Stimulated activated CD4-positive, alpha-beta T cell treated with anti-CD3 and anti-CD28 coated beads, Interleukin-4, amount 100 ng/mL, for 48 hours (primary cell): ENCODE data around the gene PRSS23.

Experiments used
- DNase-seq, 2 donors: peaks; one replicate each; pipeline ENCODE4 v3.0.0-alpha.2; 2020; ENCODE audit warnings: low read depth in 2 of 2

Gene PRSS23

DNA sequence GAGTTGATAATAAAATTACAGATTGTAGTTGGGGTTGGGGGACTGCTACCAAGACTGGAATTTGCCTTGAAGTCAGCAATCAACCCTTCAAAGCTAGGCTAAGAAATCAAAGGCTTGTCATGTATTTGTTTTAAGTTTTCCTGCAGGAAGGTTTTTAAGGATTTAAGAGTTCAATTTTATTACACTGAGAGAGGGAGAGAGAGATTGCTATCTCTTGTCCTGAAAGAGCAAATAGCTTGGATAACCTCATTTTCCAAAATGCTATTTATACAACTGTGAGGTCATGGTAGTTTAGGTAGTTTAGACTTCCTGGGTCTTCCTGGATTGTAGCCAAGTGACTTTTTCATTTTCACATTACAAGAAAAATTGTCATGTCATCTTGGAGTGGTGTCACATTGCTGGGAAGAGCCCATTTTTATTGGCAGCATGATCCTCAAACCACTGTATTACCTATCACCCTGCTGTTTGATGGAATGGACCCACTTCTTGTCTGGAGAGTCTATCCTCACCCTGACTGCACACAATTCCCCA, 10.1 kb upstream of the PRSS23 start:
- DNase-seq: no peak

DNA sequence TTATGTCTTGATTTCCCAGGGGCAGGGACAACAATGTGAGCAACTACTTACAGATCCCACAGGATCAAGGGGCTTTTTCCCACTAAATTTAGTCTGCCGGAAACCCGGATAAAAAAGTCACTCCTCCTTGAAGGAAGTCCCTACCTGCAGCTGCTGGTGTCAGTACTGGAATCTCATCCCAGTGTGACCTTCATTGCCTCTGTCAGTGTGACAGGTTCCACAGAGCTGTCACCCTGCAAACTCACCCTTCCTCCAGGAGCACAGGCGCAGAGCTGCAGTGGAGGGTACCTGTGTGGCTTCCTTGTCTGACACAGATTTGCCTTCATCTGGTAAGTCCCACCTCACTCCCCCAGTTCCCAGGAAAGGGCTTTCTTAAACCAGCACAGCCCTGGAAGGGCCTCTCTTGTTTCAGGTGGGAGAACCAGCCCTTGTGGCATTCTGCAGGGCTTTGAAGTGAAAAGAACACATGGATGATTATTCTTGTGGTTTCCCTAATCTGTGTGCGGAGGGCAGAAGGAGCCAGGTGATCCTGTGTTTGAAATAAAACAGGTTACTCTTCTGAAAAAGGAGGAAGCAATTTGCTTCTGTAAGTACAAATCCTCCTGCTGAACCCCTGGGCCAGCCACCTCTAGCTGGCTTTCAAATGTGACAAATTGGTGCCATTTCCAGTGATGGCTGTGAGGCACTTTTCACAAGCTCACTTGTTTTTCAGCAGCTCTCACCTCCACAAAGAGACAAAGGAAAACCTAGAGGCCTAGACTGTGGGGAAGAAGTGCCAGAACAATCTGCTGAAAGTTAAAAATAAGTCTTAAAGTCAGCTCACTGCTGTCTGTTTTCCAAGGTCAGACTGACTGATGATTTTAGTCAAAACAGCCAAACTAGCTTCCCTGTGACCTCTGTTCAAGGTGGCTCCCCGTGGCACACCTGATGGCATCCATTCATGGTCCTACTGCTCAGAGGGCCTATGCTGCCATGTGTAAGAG, 9.2 kb upstream of the PRSS23 start:
- no peak for DNase-seq

DNA sequence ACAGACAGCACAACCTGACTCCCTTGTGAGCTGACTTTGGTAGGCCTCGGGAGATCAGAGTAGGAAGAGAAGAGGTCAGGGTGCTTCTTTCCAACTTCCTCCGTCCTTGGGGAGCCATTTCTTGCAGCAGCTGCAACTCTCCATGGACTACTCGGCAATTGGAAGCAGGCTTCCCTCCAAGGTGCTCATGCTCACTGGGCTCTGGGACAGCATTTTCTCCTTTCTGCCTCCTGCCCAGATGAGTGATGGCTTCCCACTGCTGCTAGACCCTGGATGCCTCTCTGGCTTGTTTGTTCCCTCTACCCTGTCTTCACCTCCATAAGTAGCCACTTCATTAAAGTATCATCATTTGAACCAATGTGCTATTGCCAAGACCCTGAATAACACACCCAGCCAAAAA, 8.2 kb upstream of the PRSS23 start:
- DNase-seq: no peak

DNA sequence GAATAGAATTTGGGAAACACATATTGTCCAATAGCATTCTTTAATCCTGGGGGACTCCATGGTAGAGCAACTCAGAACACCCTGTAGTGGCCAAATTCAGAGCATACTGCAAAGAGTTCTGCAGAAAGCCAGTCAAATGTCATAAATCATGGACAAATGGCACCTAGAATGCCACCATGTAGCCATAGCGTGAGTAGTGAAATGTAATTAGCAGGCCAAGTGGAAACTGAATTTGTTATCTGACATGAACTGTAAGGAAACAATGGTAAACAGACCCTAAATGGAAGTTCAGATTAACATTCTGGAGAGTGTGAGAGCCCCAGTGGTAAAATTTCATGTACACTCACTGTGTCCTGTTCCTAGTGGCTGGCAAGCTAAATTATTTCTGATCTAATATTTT, 7.0 kb upstream of the PRSS23 start:
- DNase-seq: no peak

DNA sequence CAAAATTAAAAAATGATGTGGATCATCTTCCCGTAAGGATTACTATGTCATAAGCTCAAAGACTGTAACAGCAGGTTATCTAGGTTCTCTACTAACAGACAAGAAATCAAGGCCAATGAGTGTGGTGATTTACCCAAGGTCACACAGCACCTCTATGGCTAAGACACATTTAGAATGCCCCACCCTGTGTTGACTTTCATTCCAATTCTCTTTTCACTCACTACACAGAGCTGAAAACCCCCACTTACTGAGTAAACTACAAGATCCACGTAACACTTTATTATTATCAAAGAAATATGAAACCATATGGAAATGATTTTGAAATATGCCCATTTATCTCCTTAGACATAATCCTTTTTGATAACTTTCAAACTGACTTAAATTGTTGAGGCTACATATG, 4.8 kb upstream of the PRSS23 start:
- DNase-seq: no peak

DNA sequence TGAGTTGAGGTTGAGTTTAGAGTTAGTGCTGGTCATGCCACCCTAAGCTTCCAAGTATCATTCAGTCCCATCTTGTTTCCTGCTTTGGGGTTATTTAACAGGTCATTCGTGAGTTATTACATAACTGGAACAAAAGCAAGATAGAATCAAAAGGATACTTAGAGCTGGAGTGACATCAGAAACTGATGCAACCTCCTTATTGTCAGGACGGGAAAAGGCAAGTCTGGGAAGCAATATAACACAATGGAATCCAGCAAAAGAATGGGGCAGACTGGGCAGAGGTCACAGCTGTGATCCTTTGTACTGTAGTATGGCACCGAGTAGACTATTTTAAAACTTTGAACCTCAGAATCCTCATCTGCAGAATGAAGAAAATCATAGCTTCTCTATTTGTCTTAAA, 4.4 kb upstream of the PRSS23 start:
- DNase-seq: no peak

DNA sequence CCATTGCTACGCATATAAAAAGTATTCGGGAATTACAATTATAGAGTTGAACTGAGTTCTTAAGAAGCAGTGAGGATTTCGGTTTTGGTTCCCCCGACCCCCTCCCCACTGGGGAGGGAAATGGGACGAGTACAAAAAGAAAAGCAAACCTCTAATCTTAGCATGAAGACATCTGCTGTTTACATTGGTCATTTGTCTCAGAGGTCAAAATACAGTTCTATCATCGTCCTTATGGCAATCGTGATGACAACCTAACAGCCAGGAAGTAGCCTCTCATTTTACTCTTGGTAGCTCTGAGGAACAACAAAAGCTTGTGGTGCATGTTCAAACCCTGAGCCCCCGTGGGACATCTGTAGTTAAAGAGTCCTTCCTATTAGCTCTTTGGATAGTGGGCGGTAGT, 3.2 kb upstream of the PRSS23 start:
- no peak for DNase-seq

DNA sequence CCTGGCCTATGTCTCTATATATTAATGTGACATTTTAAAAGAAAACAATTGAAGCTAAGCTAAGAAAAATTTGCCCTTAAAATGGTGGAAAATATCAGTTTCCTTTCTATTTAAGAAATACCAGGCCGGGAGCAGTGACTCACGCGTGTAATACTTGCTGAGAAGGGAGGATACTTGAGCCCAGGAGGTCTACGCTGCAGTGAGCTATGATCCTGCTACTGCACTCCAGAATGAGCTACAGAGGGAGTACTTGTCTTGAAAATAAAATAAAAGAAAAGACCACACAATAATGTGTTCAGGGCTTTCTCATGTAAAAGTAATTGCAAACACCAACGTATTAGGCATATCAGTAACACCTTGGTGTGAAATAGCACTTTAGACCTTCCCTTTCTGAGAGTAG, 1.4 kb upstream of the PRSS23 start:
- no peak for DNase-seq

DNA sequence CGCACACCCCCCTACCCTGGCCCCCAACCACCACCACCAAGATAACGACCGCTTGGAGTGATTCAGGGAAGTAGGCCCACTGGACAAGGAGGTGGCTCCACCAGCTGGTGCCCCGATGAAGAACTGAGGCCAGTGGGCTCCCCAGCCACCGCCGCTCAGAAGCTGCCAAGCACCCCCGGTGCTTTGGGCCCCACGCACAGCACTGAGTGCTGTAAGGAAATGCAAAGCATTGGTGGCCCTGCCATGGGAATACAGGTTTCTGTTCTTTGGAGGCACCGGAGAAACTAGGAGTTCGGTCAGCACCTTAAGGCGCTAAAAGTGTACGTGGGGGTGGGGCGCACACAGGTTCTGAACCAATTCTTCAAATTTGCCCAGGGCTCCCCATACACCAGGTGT, 664 bp upstream of the PRSS23 start:
- no peak for DNase-seq

DNA sequence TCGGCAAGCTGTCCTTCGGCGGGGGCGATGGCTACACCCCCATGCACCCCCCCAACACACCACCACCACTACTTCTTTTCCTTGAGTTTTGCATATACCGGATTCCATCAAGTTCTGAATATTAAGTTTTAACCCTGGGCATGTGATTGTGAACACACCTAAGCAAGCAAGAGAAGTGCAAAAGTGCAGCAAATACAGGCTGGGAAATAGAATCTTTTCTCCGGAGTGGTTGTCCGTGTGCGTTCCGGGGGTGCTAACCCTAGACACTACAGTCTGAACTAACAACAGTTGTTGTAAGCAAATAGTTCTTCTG, 574 bp downstream of the PRSS23 start:
- no peak for DNase-seq

DNA sequence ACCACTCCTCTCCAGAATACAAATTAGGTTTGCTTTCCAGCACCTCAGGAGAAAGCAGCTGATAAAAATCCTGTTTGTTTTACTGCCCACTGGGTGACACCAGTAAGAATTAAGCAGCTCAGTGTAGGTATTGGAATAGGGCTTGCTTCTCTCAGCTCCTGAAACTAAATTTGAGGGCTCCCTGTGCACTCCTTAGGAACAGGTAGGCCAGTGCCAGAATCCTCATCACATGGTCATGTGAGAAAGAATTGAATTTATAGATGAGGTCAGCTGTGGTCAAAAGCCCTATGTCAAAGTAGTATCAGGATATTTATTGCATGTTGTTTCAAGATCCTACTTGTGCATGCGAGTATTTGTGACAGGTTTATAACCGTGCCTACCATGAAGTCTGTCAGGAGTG, 1.0 kb downstream of the PRSS23 start:
- DNase-seq: no peak

DNA sequence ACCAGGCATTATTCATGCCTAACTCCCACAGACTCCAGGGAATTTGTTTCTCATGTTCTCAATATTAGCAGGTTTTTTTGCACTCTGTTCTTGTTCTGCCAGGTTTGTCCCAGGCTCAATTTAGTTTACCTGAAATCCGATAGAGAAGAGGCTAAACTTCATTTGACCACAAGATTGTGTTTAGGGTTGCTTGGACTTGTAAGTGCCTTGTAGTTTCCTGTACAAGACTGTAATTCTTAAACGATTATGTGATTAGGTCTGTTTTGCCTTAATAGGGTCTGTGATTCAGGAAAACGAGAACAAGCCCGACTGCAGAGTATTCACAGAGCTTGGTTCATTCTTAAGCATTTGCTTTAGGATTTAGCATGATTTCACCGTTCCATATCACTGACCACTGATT, 1.8 kb downstream of the PRSS23 start:
- DNase-seq: no peak

DNA sequence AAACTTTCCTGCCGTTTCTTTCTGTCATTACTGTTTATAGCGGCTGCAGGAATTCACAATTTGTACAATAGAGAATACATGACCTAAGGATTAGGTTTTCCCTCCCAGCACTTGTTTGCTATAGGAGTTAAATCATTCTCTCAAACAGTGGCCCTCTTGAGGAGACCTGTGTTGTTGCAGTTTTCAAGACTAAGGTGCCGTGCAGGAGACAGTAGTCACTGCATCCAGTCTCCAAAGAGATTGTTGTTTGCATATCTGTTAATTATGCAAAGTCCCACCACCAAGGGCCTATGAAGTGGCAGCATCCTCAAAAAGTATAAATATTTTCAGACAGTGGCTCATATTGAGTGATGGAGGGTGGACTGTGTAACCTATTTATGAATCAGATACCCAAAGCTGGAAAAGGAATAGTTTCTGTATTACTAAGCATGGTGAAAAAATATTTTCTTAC, 2.3 kb downstream of the PRSS23 start:
- DNase-seq: no peak

DNA sequence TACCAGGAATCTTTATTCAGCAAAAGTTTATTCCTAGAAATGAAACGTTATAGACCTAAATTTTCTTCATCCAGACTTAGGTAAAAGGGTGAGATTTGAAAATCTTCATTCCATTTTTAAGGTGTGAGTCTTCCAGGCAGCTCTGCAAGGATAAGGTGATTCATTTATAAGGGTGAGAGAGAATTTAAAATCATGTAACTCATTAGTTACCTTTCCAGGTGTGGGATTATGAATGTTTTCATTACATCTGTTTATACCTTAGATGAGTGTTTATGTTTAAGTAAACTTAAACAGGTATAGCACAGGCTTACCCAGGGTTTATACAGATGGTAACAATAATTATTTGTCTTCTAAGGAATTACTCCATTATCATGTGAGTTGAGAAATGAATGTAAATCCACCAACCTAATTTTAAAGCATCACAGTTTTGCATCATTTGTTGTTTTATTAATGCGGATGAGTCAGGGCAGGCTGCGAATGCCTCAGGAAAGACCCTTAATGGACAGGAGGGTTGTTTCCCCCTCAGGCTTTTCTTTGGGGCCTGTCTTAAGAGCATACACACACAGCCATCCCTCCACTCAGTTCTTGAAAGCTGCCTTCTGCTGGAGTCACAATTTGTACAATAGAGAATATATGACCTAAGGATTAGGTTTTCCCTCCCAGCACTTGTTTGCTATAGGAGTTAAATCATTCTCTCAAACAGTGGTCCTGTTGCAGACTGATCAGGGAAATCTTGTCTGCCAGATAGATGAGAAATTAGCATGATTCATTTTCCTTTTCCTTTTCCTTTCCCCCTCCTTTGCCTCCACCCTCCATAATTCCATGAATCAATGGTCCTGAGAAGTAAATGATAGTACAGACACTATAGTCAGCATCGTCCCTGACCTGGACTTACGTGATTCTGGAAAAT, 3.0 kb downstream of the PRSS23 start:
- DNase-seq: no peak

DNA sequence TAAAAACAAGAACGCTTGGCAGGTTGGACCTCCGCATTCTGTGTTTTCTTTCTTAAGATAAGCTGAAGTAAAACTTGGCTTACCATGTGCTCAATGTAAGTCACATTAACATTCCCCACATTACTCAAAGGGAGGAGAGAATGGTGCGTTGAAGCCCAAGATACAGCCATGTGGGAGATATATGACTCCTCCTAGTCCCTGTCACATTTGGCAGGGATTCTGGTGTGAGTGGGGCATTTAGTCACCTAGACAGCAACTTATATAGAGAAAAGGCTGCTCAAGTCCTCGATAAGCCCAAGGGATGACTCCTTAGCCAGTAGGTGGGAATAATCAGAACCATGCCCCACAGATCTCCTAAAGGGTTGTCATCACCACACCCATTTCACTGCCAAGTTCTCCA, 4.6 kb downstream of the PRSS23 start:
- no peak for DNase-seq

DNA sequence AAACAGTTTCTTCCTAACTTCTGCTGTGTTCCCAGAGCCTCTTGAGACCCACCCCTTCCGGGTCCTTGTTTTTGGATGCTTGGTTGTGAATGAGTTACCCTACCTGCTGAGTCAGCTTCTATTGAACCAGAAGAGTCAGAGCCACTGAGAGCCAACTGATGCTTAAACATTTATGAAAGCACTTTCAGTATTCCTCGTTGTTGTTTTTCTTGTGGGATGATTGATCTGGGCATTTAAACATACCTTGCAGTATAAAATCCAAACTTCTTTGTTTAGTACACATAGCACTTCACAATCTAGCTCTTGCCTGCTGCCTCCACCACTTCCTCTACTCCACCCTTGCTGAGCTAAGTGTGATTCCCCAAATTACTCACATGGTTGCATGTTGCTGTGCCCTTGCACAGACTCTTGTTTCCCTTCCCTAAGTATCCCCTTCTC, 5.5 kb downstream of the PRSS23 start:
- DNase-seq: peak in 1 of 2 donors; percentile 39

DNA sequence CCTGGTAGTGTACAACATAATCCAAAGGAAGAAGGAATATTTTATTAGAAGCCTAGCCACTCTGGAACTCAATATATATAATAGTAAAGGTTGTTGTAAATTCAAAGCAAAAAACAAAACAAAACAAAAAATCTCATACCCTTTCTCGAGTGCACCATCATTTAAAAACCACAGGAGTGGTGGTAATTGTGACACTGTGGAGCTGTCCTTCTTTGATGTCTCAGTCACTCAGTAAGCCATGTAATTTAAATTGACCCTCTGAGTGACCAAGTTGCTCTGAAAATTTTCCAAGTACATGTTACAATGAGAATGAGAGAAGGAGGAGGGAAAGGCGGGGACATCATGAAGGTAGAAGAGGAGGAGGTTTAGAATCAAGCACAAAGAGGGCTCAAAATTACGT, 6.6 kb downstream of the PRSS23 start:
- no peak for DNase-seq

DNA sequence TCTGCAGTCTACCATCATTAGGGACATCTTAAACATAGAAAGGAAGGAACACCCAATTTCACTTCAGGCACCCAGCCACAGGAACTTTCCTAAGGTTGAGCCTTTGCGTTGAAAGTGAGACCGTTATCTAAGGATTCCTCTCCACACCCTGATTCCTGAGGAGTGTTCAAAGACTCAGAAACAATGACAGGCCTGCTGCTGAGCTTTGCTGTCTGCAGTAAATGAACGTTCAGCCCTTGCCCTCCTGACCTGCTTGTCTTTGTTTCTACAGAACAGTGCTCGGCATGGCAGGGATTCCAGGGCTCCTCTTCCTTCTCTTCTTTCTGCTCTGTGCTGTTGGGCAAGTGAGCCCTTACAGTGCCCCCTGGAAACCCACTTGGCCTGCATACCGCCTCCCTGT, 7.0 kb downstream of the PRSS23 start:
- no peak for DNase-seq

DNA sequence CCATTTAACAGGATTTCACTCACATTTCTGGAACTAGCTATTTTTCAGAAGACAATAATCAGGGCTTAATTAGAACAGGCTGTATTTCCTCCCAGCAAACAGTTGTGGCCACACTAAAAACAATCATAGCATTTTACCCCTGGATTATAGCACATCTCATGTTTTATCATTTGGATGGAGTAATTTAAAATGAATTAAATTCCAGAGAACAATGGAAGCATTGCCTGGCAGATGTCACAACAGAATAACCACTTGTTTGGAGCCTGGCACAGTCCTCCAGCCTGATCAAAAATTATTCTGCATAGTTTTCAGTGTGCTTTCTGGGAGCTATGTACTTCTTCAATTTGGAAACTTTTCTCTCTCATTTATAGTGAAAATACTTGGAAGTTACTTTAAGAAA, 9.2 kb downstream of the PRSS23 start:
- no peak for DNase-seq

DNA sequence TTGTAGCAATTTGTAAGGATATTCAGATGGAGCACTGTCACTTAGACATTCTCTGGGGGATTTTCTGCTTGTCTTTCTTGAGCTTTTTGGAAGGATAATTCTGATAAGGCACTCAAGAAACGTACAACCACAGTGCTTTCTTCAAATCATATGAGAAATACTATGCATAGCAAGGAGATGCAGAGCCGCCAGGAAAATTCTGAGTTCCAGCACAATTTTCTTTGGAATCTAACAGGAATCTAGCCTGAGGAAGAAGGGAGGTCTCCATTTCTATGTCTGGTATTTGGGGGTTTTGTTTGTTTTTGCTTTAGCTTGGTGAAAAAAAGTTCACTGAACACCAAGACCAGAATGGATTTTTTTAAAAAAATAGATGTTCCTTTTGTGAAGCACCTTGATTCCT, 9.9 kb downstream of the PRSS23 start:
- no peak for DNase-seq

DNA sequence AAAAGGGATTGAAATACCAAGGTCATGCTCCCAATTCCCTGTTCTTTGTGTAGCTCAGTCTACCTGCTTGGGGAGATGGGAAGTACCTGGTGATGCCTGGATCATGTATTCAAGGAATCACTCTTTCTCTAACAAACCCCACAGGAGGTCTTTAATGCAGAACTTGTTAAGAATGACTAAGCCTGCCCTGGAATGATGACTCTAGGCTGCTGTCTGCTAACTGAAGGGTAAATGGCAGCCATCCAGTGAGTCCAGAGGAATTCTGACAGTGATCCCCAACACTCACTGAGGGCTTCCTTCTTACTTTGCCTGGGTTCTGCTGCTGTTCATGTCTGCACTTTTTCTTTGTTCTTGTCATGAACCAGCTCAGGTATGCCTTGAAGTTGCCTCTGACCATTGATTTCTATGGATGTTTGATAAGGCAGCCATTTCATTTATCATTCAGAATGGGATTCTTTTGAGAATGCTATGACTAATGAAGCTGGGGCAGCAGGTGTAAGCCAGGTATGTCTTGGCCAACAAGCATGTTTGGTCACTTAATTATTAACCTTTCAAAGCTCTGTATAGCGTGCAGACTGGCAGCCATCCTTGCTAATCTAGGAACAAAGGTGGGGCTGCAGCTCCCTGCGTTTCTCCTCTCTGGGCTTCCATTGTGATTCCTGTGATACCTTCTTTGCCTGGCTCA, 11.4 kb downstream of the PRSS23 start:
- DNase-seq: no peak

DNA sequence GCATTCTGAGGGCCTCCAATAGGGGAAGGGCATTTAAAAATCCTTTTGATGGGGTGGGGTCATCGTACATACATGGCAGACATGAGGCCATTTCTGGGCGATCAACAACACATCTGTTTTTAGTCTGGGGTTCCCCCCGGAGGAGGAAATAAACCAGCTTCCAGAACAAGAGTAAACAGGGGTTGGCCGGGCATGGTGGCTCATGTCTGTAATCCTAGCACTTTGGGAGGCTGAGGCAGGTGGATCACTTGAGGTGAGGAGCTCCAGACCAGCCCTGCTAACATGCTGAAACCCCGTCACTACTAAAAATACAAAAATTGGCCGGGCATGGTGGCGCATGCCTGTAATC, 12.0 kb downstream of the PRSS23 start:
- no peak for DNase-seq
